HepG2 (cell line): ENCODE results near the gene GANC. TPM values are rescaled to one million over a fixed set of nuclear protein-coding genes. Genes with fewer than 3 reads are reported as not detected.

Experiments
- CHD2 ChIP-seq: IDR thresholded peaks from 2 replicates; pipeline ENCODE4 v1.6.1; 2011; ENCODE audit warnings: low read depth, low read length, improper control_type of control experiment
- HNF1B ChIP-seq: sonication (generic); formaldehyde crosslinking; IDR thresholded peaks from 2 replicates; pipeline ENCODE4 v1.5.1; 2020; ENCODE audit warnings: mild to moderate bottlenecking, moderate library complexity, missing genetic modification reagents
- KLF11 ChIP-seq: IDR thresholded peaks from 2 replicates; pipeline ENCODE4 v1.6.1; 2016; ENCODE audit warnings: missing compliant biosample characterization
- MYPOP ChIP-seq: sonication (generic); formaldehyde crosslinking; IDR thresholded peaks from 2 replicates; pipeline ENCODE4 v1.8.1; 2023; ENCODE audit warnings: mild to moderate bottlenecking, moderate library complexity, missing genetic modification reagents
- RFX3 ChIP-seq: IDR thresholded peaks from 2 replicates; pipeline ENCODE4 v1.6.1; 2016; ENCODE audit warnings: missing biosample characterization, missing genetic modification reagents
- TBL1XR1 ChIP-seq: fragments of 150-350 bp; IDR thresholded peaks from 2 replicates; pipeline ENCODE4 v1.6.1; 2014; ENCODE audit warnings: borderline replicate concordance, low read length; ENCODE audit not compliant: partially characterized antibody
- TCF7L2 ChIP-seq: IDR thresholded peaks from 2 replicates; pipeline ENCODE4 v1.6.1; 2011; ENCODE audit warnings: mild to moderate bottlenecking, low read depth, low read length, moderate library complexity
- ZNF143 ChIP-seq: sonication (generic); formaldehyde crosslinking; IDR thresholded peaks from 2 replicates; pipeline ENCODE4 v1.4.0; 2020; ENCODE audit warnings: missing genetic modification reagents
- ZNF253 ChIP-seq: sonication (generic); formaldehyde crosslinking; IDR thresholded peaks from 2 replicates; pipeline ENCODE4 v1.8.0; 2022; ENCODE audit warnings: mild to moderate bottlenecking, missing genetic modification reagents, borderline replicate concordance
- ZNF781 ChIP-seq: sonication (generic); formaldehyde crosslinking; IDR thresholded peaks from 2 replicates; pipeline ENCODE4 v1.5.1; 2020; ENCODE audit warnings: borderline replicate concordance, mild to moderate bottlenecking, missing genetic modification reagents; ENCODE audit errors: not compliant biosample characterization
- ZSCAN22 ChIP-seq: sonication (generic); formaldehyde crosslinking; IDR thresholded peaks from 2 replicates; pipeline ENCODE4 v1.4.0; 2020; ENCODE audit warnings: mild to moderate bottlenecking, missing genetic modification reagents
- polyA plus RNA-seq, 8 experiments: library from polyadenylated mRNA; depleted of rRNA in 3 of 8; stranded (reverse) in 7 of 8; unstranded in 1 of 8; fragments of >200 nt; fragmentation: Illumina TruSeq in 4 of 8; extraction: Trizol in 4 of 8; gene quantifications; 2 replicates each; pipeline versions ENCODE4 v1.2.1 to v1.2.3, GENCODE V29; 2011 to 2016; ENCODE audit warnings: low read depth in 4 of 8, missing spikeins in 1 of 8, mixed read lengths in 1 of 8; ENCODE audit not compliant: insufficient read depth in 1 of 8
- total RNA-seq, 5 experiments: library from RNA; depleted of rRNA; stranded (reverse); fragments of >200 nt; fragmentation: Illumina TruSeq; extraction: Trizol; gene quantifications; 2 replicates each; pipeline ENCODE4 v1.2.3, GENCODE V29; 2016; ENCODE audit warnings: low read depth in 1 of 5
- TF ChIP-seq, protein P1 (sequence below): sonication (generic); formaldehyde crosslinking; IDR thresholded peaks from 2 replicates; pipeline ENCODE4 v1.4.0; 2020; ENCODE audit warnings: missing genetic modification reagents
- TF ChIP-seq, protein P2 (sequence below): sonication (generic); formaldehyde crosslinking; IDR thresholded peaks from 2 replicates; pipeline ENCODE4 v1.8.0; 2022; ENCODE audit warnings: mild to moderate bottlenecking, missing genetic modification reagents, moderate library complexity

Gene GANC
- total and polyA plus RNA-seq, 2 of the 13 experiments (the other 11 are each of a cell fraction or from before 2014, with no cell fraction given) = 17.0 to 21.0 TPM

- TF ChIP-seq HNF1B (CRISPR knock-in tag) (no peak), ZNF143 (CRISPR knock-in tag) (no peak), RFX3 (no peak), KLF11 (CRISPR knock-in tag) (no peak), MYPOP (CRISPR knock-in tag) (no peak), TBL1XR1 (no peak), ZSCAN22 (CRISPR knock-in tag) (no peak), ZNF253 (no peak), TCF7L2 (no peak), CHD2 (no peak), ZNF781 (no peak)
- TF ChIP-seq, protein P1, sequence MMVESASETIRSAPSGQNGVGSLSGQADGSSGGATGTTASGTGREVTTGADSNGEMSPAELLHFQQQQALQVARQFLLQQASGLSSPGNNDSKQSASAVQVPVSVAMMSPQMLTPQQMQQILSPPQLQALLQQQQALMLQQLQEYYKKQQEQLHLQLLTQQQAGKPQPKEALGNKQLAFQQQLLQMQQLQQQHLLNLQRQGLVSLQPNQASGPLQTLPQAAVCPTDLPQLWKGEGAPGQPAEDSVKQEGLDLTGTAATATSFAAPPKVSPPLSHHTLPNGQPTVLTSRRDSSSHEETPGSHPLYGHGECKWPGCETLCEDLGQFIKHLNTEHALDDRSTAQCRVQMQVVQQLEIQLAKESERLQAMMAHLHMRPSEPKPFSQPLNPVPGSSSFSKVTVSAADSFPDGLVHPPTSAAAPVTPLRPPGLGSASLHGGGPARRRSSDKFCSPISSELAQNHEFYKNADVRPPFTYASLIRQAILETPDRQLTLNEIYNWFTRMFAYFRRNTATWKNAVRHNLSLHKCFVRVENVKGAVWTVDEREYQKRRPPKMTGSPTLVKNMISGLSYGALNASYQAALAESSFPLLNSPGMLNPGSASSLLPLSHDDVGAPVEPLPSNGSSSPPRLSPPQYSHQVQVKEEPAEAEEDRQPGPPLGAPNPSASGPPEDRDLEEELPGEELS (CRISPR knock-in tag) = no peak
- TF ChIP-seq, protein P2, sequence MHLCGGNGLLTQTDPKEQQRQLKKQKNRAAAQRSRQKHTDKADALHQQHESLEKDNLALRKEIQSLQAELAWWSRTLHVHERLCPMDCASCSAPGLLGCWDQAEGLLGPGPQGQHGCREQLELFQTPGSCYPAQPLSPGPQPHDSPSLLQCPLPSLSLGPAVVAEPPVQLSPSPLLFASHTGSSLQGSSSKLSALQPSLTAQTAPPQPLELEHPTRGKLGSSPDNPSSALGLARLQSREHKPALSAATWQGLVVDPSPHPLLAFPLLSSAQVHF (CRISPR knock-in tag) = no peak
Observed at GRCh38 chr15:42287931-42288330, 14.9 kb downstream of the GANC start (continued).
